SJCRH30 (cell line): Measurements from ENCODE around the gene RETREG1. TPM values are rescaled to one million over a fixed set of nuclear protein-coding genes. Genes with fewer than 3 reads are reported as not detected.
"Not testable (repeated sequence)": the region's sequence is repeated elsewhere in the genome, so short reads cannot be mapped to it uniquely, and the experiment has no call there.

Source experiments
- DNase-seq, 2 experiments: peaks; one replicate each; pipeline ENCODE4 v3.0.0-alpha.2; 2015 to 2020
- H3K27ac ChIP-seq: fragments of 250-450 bp; sonication (Bioruptor Pico); 2 replicates; pipeline ENCODE4 v1.5.1; 2020; ENCODE audit warnings: mild to moderate bottlenecking, moderate library complexity
- H3K27me3 ChIP-seq: fragments of 250-450 bp; sonication (Bioruptor Pico); 2 replicates; pipeline ENCODE4 v1.5.1; 2020; ENCODE audit warnings: mild to moderate bottlenecking, moderate library complexity
- H3K36me3 ChIP-seq: fragments of 250-450 bp; sonication (Bioruptor Pico); 2 replicates; pipeline ENCODE4 v1.5.1; 2020; ENCODE audit warnings: mild to moderate bottlenecking, moderate library complexity
- H3K4me1 ChIP-seq: fragments of 250-450 bp; sonication (Bioruptor Pico); 2 replicates; pipeline ENCODE4 v1.5.1; 2020; ENCODE audit warnings: mild to moderate bottlenecking, moderate library complexity
- H3K4me3 ChIP-seq: fragments of 250-450 bp; sonication (Bioruptor Pico); 2 replicates; pipeline ENCODE4 v1.5.1; 2020; ENCODE audit warnings: mild to moderate bottlenecking, moderate library complexity
- H3K9me3 ChIP-seq: fragments of 250-450 bp; sonication (Bioruptor Pico); replicated peaks from 2 replicates; pipeline ENCODE4 v1.5.1; 2020; ENCODE audit warnings: mild to moderate bottlenecking, moderate library complexity
- total RNA-seq: library from RNA; depleted of rRNA; stranded (reverse); fragments of >200 nt; shearing (Covaris generic); gene quantifications from 2 replicates; pipeline ENCODE4 v1.2.3, GENCODE V29; 2014

Gene RETREG1
- total RNA-seq, 1 experiment from 2014 or later = 0.16 TPM

DNA sequence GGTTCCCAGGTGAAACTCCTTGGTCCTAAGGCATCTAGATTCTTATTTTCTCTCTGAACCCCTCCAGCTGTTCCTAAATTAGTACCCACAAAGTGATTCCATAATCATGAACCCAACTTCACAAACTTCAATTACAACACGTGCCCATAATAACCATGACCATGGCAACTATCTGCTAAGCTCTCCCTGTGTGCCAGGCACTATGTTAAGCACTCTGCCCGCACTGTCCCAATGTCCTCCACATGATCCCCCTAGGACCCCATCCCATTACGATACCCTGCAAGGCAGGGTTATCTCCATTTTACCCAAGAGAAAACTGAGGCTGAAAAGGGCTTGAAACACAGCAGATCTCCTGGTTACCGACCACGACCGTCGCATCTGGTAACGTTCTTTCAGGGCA, 125.9 kb downstream of the RETREG1 start:
- no peak overlapping the region for H3K4me3 ChIP-seq
- no peaks in the 10 kb centered on the region for H3K9me3 ChIP-seq
- no peak overlapping the region for H3K27ac ChIP-seq
- H3K27me3 ChIP-seq = no peaks in the 10 kb centered on the region
- no peak for DNase-seq
- no peaks in the 10 kb centered on the region for H3K36me3 ChIP-seq
- H3K4me1 ChIP-seq = peaks cover 17% of the 10 kb centered on the region

DNA sequence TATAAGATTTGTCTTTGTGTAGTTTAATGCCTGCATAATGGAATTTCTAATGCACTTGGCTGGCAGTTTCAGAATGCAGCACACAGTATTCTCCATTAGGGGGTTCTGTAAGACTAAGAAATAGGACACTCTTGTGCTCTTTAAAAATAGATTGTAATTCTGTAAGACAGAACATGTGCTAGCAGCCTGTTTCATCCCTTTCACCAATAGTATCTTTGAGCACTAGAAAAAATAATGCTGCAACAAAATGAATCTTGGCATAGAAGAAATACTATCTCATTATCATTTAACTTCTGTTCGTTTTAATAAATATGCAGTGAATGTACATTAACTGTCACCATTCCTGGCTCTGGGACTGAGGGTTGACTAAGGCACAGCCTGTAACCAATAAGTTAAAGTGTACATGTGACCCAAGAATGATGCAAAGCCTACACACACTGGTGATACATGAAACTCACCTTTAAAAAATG, 127.4 kb downstream of the RETREG1 start:
- Histone ChIP-seq H3K4me1 (peaks cover 17% of the 10 kb centered on the region), H3K27me3 (no peaks in the 10 kb centered on the region), H3K9me3 (no peaks in the 10 kb centered on the region)

DNA sequence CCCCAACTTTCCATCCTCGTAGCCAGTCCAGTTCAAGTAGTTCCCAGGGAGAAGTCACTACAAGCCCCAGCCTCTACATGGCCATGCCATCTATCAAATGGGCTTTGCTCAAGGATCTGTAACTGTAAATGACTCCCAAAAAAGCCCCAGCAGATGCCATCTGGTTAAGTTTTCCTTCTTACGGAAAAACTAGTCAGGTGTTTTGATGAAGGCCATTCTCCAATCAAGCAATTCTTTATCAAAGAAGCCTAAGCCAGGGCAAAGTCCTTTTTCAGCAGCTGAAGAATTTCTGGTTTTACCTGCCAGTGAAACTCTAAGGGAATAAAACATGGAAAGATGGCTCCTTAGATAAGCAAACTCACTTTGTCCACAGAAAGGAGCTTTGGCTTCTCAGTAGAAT, 129.3 kb downstream of the RETREG1 start:
- Histone ChIP-seq H3K9me3 (no peaks in the 10 kb centered on the region), H3K4me1 (peaks cover 5% of the 10 kb centered on the region), H3K27ac (no peak overlapping the region), H3K4me3 (no peak overlapping the region), H3K36me3 (no peaks in the 10 kb centered on the region), H3K27me3 (no peaks in the 10 kb centered on the region)
- no peak for DNase-seq

More for the DNA sequence above, 127.4 kb downstream of the RETREG1 start:
- DNase-seq = peak in 1 of 2 experiments; percentile 50
- Histone ChIP-seq H3K36me3 (no peaks in the 10 kb centered on the region), H3K4me3 (no peak overlapping the region), H3K27ac (no peak overlapping the region)

DNA sequence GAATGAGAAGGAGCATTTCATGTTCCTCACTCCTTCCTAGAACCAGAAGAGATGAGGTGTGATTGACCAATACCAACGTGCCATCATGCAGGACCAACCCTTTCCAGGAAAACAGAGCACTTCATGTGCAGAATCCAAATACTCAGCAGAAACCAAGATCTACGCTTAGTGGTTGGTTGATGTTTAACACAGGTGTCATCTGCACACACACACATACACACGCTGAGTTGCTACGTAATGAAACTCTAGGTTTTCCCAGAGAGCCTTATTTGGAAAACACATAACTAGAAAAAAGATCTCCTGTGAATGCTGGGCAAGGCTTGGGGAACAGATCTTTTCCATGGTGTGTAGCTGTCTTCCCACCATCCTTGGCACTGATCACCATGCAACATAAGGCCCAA, 130.1 kb downstream of the RETREG1 start:
- DNase-seq = no peak
- H3K36me3 ChIP-seq = no peaks in the 10 kb centered on the region
- peaks cover 1% of the 10 kb centered on the region; the same call in 1 of the 2 replicates for H3K4me1 ChIP-seq
- no peaks in the 10 kb centered on the region for H3K27me3 ChIP-seq
- no peak overlapping the region for H3K27ac ChIP-seq
- no peak overlapping the region for H3K4me3 ChIP-seq
- H3K9me3 ChIP-seq = no peaks in the 10 kb centered on the region

DNA sequence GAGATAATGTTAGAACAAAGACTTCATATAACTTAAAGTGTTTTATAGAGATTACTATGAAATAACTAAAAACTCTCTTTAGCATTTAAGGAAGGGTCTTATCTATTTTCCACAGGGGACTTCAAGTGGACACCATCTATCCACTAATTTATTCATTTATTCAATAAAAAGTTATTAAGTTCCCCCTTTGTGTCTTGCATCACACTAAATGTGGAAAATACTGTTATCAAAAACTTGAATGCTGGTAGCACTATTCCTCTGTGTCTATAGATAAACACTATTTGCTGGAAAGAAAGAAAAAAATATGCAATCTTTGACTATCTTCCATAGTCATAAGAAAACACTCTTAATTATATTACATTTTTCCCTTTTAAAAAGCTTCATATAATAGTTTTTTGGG, 131.1 kb downstream of the RETREG1 start:
- Histone ChIP-seq H3K27me3 (no peaks in the 10 kb centered on the region), H3K36me3 (no peaks in the 10 kb centered on the region), H3K9me3 (no peaks in the 10 kb centered on the region), H3K4me1 (peaks cover 6% of the 10 kb centered on the region; the same call in 1 of the 2 replicates), H3K4me3 (no peak overlapping the region), H3K27ac (no peak overlapping the region)
- no peak for DNase-seq

DNA sequence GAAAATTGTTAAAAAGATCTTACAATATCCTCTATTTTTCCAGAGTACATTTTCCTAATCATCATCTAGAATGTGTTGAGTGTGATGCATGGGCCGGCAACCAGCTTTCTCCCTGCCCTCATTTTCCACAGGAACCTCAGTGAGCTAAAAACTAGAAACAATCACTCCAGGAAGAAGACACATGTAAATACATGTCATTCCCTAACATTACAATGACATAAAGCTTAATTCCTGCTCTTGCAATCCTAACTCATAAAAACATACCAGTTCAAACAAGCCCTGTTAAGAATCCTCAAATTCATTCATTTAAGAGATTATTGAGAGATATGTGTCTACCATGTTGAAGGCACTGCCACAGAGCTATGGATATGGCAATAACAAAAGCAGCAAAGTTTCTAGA, 132.7 kb downstream of the RETREG1 start:
- no peaks in the 10 kb centered on the region for H3K27me3 ChIP-seq
- peaks cover 9% of the 10 kb centered on the region; the same call in 1 of the 2 replicates for H3K4me1 ChIP-seq
- no peak overlapping the region for H3K4me3 ChIP-seq
- no peak overlapping the region for H3K27ac ChIP-seq
- no peak for DNase-seq
- H3K9me3 ChIP-seq = no peaks in the 10 kb centered on the region
- no peaks in the 10 kb centered on the region for H3K36me3 ChIP-seq

DNA sequence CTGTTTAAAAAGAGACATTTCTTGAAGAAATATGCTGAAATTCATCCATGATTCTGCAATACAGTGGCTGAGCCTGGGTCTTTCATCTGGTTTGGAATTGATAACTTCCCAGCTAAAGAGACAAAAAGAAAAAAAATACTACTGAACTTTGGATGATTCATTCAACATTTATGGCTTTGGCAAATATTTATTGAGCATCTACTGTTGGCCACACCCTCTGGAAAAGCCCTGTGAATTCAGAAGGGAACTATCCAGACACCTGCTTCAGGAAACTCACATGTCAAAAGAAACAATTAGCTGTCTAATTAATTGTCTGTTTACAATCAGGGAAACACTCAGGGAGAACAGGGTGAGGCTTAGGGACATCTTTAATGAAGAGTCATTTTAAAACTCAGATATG, 133.4 kb downstream of the RETREG1 start:
- no peaks in the 10 kb centered on the region for H3K27me3 ChIP-seq
- no peak overlapping the region for H3K27ac ChIP-seq
- H3K9me3 ChIP-seq = no peaks in the 10 kb centered on the region
- peaks cover 9% of the 10 kb centered on the region; the same call in 1 of the 2 replicates for H3K4me1 ChIP-seq
- no peak for DNase-seq
- H3K4me3 ChIP-seq = no peak overlapping the region
- no peaks in the 10 kb centered on the region for H3K36me3 ChIP-seq

DNA sequence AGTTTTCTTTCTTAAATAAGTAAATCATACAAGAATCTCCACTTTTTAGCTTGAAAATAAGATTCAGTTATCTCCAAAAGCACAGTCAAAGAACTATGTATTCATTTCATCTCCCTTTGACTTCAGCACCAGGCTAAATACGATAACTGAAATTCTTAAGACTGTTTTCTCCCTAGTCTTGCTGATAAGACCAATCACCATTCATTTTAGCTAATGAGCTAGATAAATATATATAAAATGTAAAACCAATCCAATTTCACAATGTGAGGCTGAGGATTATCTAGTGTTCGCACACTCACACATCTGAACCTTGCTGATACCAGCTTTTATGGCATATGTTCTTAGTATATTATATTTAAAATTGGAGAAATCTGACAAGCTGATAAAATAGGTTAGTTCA, 133.9 kb downstream of the RETREG1 start:
- Histone ChIP-seq H3K36me3 (no peaks in the 10 kb centered on the region), H3K27ac (no peak overlapping the region), H3K27me3 (no peaks in the 10 kb centered on the region), H3K4me3 (no peak overlapping the region), H3K9me3 (no peaks in the 10 kb centered on the region), H3K4me1 (peaks cover 9% of the 10 kb centered on the region; the same call in 1 of the 2 replicates)
- no peak for DNase-seq

DNA sequence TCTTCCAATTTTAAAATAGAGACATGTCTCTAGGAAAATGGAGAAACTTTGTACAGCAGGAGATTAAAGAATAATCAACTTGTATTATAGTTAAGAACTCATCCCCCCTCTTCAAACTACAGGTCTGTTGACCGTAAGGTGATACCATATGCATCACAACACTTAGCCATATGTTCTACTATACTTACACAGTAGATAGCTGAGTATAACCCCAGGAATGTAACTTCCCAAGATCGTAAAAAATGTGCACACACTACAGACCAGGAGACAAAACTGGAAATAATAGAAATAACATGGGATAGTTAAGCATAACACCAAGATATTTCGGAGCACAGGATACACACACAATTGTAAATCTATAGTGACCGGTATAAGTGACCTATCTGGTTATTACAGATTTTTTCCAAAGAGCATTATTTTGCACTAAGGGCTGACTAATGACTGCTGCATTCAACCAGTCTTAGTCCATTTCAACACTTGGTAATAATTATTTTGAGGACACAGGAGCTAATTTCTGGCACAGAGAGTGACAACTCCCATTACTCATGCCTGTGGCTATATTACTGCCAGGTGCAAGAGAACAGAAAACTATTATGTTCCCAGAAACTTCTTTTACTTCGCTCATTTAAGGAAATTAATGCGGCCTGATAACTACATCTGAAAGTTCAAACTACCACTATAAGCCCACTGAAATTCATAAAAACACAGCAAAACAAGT, 135.8 kb downstream of the RETREG1 start:
- Histone ChIP-seq H3K27ac (peak overlapping the region; percentile 49), H3K4me1 (peaks cover 9% of the 10 kb centered on the region; the same call in 1 of the 2 replicates), H3K4me3 (no peak overlapping the region), H3K9me3 (no peaks in the 10 kb centered on the region), H3K27me3 (no peaks in the 10 kb centered on the region), H3K36me3 (no peaks in the 10 kb centered on the region)
- DNase-seq = peak in 1 of 2 experiments; percentile 24

DNA sequence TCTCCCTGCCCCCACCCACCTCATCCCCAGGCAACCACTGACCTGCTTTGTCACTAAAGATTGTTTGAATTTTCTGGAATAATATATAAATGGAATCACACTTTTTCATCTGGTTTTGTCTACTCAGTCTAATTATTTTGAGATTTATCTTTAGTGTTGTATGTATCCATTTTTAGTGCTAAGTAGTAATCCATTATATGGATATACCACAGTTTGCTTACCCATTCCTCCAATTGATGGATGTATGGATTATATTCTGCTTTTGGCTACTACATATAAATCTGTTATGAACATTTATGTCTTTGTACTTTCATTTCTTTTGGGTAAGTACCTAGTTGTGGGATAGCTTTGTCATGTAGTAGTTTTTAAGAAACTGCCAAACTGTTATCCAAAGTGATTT, 136.7 kb downstream of the RETREG1 start:
- Histone ChIP-seq H3K27me3 (no peaks in the 10 kb centered on the region), H3K4me1 (peaks cover 9% of the 10 kb centered on the region; the same call in 1 of the 2 replicates), H3K9me3 (no peaks in the 10 kb centered on the region), H3K36me3 (no peaks in the 10 kb centered on the region), H3K27ac (no peak overlapping the region), H3K4me3 (no peak overlapping the region)
- DNase-seq = no peak

DNA sequence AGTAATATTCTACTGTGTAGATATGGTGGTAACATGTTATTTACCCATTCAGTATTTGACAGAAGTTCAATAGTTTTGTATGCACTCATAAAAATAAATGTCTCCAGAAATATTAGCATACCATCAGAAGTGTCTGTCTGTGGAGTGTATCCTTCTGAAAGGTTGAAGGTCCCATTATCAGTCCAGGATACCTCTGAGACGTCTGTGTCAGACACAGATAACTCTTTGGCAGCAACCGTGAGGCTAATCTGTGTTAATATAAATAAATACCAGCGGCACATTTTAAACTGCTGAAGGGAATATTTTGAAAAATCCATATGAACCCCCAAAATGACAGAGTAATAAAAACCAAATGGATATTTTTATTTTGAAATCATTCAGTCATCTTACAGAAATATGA, 139.3 kb downstream of the RETREG1 start:
- H3K9me3 ChIP-seq = no peaks in the 10 kb centered on the region
- no peak for DNase-seq
- H3K27ac ChIP-seq = no peak overlapping the region
- H3K27me3 ChIP-seq = no peaks in the 10 kb centered on the region
- H3K36me3 ChIP-seq = no peaks in the 10 kb centered on the region
- H3K4me1 ChIP-seq = peaks cover 9% of the 10 kb centered on the region; the same call in 1 of the 2 replicates
- no peak overlapping the region for H3K4me3 ChIP-seq

DNA sequence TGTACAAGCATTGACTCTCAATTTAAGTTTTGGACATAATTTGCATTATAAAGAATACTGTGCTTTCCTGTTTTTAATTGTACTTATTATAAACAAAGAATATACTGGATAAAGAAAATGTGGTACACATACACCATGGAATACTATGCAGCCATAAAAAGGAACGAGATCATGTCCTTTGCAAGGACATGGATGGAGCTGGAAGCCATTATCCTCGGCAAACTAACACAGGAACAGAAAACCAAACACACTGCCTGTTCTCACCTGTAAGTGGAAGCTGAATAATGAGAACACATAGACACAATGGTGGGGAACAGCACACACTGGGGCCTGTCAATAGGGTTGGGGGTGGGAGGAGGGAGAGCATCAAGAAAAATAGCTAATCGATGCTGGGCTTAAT, 140.4 kb downstream of the RETREG1 start:
- H3K4me1 ChIP-seq, H3K36me3 ChIP-seq, H3K4me3 ChIP-seq, DNase-seq, H3K27me3 ChIP-seq, H3K27ac ChIP-seq, H3K9me3 ChIP-seq: not testable (repeated sequence)

DNA sequence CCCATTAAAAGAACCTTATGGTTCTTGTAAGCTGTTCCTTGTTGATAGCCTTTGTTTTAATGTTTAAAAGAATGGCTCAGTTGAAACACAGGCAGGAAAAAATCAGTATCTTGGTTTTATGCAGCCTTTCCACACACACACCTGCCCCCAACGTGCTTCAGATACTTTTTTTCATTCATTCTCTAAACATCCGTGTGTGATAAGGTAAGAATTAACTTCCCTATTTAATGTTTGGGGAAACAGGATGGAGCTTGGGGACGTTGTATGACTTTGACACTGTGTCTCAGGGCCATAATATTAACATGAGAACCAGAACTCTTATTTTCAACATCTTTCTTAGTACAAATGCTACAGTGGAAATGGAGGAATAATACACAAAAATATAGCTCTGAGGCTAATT, 145.4 kb downstream of the RETREG1 start:
- no peaks in the 10 kb centered on the region for H3K9me3 ChIP-seq
- DNase-seq = no peak
- H3K4me3 ChIP-seq = no peak overlapping the region
- no peaks in the 10 kb centered on the region for H3K36me3 ChIP-seq
- H3K27ac ChIP-seq = no peak overlapping the region
- H3K4me1 ChIP-seq = peaks cover 8% of the 10 kb centered on the region
- H3K27me3 ChIP-seq = no peaks in the 10 kb centered on the region

DNA sequence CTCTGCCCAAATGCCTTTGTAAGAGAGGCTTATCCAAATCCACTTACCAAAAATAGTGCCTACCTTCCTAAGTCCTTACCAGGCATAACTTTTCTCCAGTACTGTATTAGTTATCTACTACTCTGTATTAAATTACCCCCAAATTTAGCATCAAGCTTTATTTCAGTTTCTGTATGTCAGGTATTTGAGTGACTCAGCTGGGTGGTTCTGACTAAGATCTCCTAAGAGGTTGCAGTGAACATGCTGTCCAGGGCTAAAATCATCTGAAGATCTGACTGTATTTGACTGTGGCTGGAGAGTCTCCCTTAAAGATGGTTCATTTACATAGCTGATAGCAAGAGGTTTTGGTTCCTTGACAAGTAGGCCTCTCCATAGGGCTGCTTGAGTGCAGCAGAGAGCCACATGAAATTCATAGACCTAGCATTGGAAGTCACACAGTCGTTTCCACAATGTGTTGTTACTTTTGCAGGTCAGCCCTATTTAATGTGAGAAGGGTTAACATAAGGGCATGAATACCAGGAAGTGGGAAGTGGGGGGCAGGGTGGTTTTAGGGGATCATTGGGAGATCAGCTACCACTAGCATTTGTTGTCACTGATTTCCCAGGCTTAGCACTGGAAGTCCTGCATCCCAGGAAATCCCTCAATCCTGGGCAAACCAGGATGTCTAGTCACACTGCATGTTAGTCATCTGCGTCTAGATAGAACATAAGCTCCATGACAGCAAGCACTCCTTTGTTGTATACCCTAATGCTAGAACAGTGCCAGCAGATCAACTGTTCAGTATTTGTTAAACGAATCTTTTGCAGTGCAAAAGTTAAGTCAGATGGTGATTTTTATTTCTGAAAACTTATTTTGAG, 149.2 kb downstream of the RETREG1 start:
- H3K4me3 ChIP-seq = no peak overlapping the region
- DNase-seq = no peak
- H3K27ac ChIP-seq = no peak overlapping the region
- peaks cover 8% of the 10 kb centered on the region for H3K4me1 ChIP-seq
- no peaks in the 10 kb centered on the region; the same call in 1 of the 2 replicates for H3K36me3 ChIP-seq
- H3K27me3 ChIP-seq = no peaks in the 10 kb centered on the region
- no peaks in the 10 kb centered on the region for H3K9me3 ChIP-seq
